A549 treated with Hydrocortisone at 1 μM for 4 hours (cell line): ENCODE measurements around the gene BCL2L11. TPM values are rescaled to one million over a fixed set of nuclear protein-coding genes. Genes with fewer than 3 reads are reported as not detected.

Experiments used
- total RNA-seq: library from RNA; stranded (reverse); fragments of 200-300 nt; extraction: Qiagen RNA extraction; gene quantifications from 5 replicates; pipeline ENCODE4 v1.2.3, GENCODE V29; 2022

Gene BCL2L11
- 6.1 to 8.4 TPM (median 7.8 TPM) in 5 replicates for total RNA-seq

GRCh38 chr2:111120253-111121027 lies at the start of gene BCL2L11:
TSS of gene BCL2L11 (plus strand) at chr2:111120914. CDS start at chr2:111123746, 2,832 bp downstream.

